HepG2 (cell line): ENCODE measurements around the gene HMGN4. TPM values are rescaled to one million over a fixed set of nuclear protein-coding genes. Genes with fewer than 3 reads are reported as not detected.

Source experiments
- KAT7 ChIP-seq: IDR thresholded peaks from 2 replicates; pipeline ENCODE4 v1.6.1; 2018; ENCODE audit warnings: borderline replicate concordance, missing compliant biosample characterization
- KLF6 ChIP-seq: IDR thresholded peaks from 2 replicates; pipeline ENCODE4 v1.8.0; 2016; ENCODE audit warnings: missing biosample characterization, missing genetic modification reagents
- MZF1 ChIP-seq: sonication (generic); formaldehyde crosslinking; IDR thresholded peaks from 2 replicates; pipeline ENCODE4 v1.8.1; 2023; ENCODE audit warnings: mild to moderate bottlenecking, missing genetic modification reagents, borderline replicate concordance
- ZNF230 ChIP-seq: sonication (generic); formaldehyde crosslinking; IDR thresholded peaks from 2 replicates; pipeline ENCODE4 v1.4.0; 2020; ENCODE audit warnings: mild to moderate bottlenecking, missing genetic modification reagents
- ZNF282 ChIP-seq: fragments of 450-650 bp; IDR thresholded peaks from 2 replicates; pipeline ENCODE4 v1.6.1; 2018; ENCODE audit not compliant: partially characterized antibody
- ZNF317 ChIP-seq: sonication (generic); formaldehyde crosslinking; IDR thresholded peaks from 2 replicates; pipeline ENCODE4 v1.5.0; 2020; ENCODE audit warnings: mild to moderate bottlenecking, missing genetic modification reagents
- ZNF451 ChIP-seq: sonication (generic); formaldehyde crosslinking; IDR thresholded peaks from 2 replicates; pipeline ENCODE4 v1.5.0; 2020; ENCODE audit warnings: mild to moderate bottlenecking, missing genetic modification reagents
- ZNF460 ChIP-seq: sonication (generic); formaldehyde crosslinking; IDR thresholded peaks from 2 replicates; pipeline ENCODE4 v1.5.1; 2020; ENCODE audit warnings: missing genetic modification reagents, mild to moderate bottlenecking, borderline replicate concordance
- ZNF496 ChIP-seq: sonication (generic); formaldehyde crosslinking; IDR thresholded peaks from 2 replicates; pipeline ENCODE4 v1.8.1; 2023; ENCODE audit warnings: mild to moderate bottlenecking, moderate library complexity, missing genetic modification reagents; ENCODE audit not compliant: insufficient replicate concordance
- ZNF552 ChIP-seq: sonication (generic); formaldehyde crosslinking; IDR thresholded peaks from 2 replicates; pipeline ENCODE4 v1.9.0; 2022; ENCODE audit warnings: missing genetic modification reagents, mild to moderate bottlenecking, borderline replicate concordance
- ZNF761 ChIP-seq: sonication (generic); formaldehyde crosslinking; conservative IDR thresholded peaks from 2 replicates; pipeline ENCODE4 v1.4.0; 2020; ENCODE audit warnings: mild to moderate bottlenecking, missing genetic modification reagents
- ZNF766 ChIP-seq: sonication (generic); formaldehyde crosslinking; IDR thresholded peaks from 2 replicates; pipeline ENCODE4 v1.5.0; 2020; ENCODE audit warnings: missing genetic modification reagents, borderline replicate concordance
- polyA plus RNA-seq, 8 experiments: library from polyadenylated mRNA; depleted of rRNA in 3 of 8; stranded (reverse) in 7 of 8; unstranded in 1 of 8; fragments of >200 nt; fragmentation: Illumina TruSeq in 4 of 8; extraction: Trizol in 4 of 8; gene quantifications; 2 replicates each; pipeline versions ENCODE4 v1.2.1 to v1.2.3, GENCODE V29; 2011 to 2016; ENCODE audit warnings: low read depth in 4 of 8, missing spikeins in 1 of 8, mixed read lengths in 1 of 8; ENCODE audit not compliant: insufficient read depth in 1 of 8
- total RNA-seq, 5 experiments: library from RNA; depleted of rRNA; stranded (reverse); fragments of >200 nt; fragmentation: Illumina TruSeq; extraction: Trizol; gene quantifications; 2 replicates each; pipeline ENCODE4 v1.2.3, GENCODE V29; 2016; ENCODE audit warnings: low read depth in 1 of 5
- TF ChIP-seq, protein P1 (sequence below): sonication (generic); formaldehyde crosslinking; IDR thresholded peaks from 2 replicates; pipeline ENCODE4 v1.4.0; 2020; ENCODE audit warnings: mild to moderate bottlenecking, missing genetic modification reagents
- TF ChIP-seq, protein P2 (sequence below): sonication (generic); formaldehyde crosslinking; IDR thresholded peaks from 2 replicates; pipeline ENCODE4 v1.8.1; 2022; ENCODE audit warnings: low read depth, mild to moderate bottlenecking, missing genetic modification reagents
- TF ChIP-seq, protein P3 (sequence below): sonication (generic); formaldehyde crosslinking; IDR thresholded peaks from 2 replicates; pipeline ENCODE4 v1.4.0; 2020; ENCODE audit warnings: missing genetic modification reagents
- TF ChIP-seq, protein P4 (sequence below), 2 experiments: IDR thresholded peaks; 2 replicates each; pipeline ENCODE4 v1.6.1; 2011 to 2012; ENCODE audit warnings: low read length in 2 of 2, borderline replicate concordance in 1 of 2, low read depth in 1 of 2, mild to moderate bottlenecking in 1 of 2, moderate library complexity in 1 of 2
- TF ChIP-seq, protein P5 (sequence below): sonication (generic); formaldehyde crosslinking; IDR thresholded peaks from 2 replicates; pipeline ENCODE4 v1.4.0; 2020; ENCODE audit warnings: mild to moderate bottlenecking, missing genetic modification reagents
- TF ChIP-seq, protein P6 (sequence below): IDR thresholded peaks from 2 replicates; pipeline ENCODE4 v1.6.1; 2016; ENCODE audit warnings: missing biosample characterization, missing genetic modification reagents, low read depth

Gene HMGN4
- total and polyA plus RNA-seq, 2 of the 13 experiments (the other 11 are each of a cell fraction or from before 2014, with no cell fraction given) = 39.9 to 52.1 TPM

DNA sequence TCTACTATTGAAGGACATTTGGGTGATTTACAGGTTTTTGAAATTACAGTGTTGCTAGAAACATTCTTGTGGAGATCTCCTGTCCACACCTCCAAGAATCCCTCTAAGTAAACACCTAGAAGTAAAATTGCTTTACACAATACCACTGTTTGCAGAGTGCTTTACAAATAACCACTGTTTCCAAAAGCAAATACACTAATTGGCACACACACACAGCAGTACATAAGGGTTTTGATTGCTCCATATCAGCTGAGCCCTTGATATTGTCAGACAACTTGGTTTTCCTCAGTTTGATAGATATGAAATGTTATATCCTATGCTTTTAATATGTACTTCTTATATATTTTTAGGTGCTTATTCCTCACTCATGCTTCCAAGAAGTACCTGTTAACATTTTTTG, 6.3 kb downstream of the HMGN4 start (continued):
- TF ChIP-seq, protein P1, sequence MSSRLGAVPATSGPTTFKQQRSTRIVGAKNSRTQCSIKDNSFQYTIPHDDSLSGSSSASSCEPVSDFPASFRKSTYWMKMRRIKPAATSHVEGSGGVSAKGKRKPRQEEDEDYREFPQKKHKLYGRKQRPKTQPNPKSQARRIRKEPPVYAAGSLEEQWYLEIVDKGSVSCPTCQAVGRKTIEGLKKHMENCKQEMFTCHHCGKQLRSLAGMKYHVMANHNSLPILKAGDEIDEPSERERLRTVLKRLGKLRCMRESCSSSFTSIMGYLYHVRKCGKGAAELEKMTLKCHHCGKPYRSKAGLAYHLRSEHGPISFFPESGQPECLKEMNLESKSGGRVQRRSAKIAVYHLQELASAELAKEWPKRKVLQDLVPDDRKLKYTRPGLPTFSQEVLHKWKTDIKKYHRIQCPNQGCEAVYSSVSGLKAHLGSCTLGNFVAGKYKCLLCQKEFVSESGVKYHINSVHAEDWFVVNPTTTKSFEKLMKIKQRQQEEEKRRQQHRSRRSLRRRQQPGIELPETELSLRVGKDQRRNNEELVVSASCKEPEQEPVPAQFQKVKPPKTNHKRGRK (CRISPR knock-in tag) = no peak
- TF ChIP-seq KLF6 (CRISPR knock-in tag) (no peak), ZNF282 (no peak), ZNF451 (no peak), ZNF460 (CRISPR knock-in tag) (no peak), ZNF230 (CRISPR knock-in tag) (no peak), ZNF761 (no peak), KAT7 (no peak), ZNF317 (CRISPR knock-in tag) (no peak), MZF1 (no peak), ZNF552 (CRISPR knock-in tag) (no peak), ZNF496 (CRISPR knock-in tag) (no peak), ZNF766 (CRISPR knock-in tag) (no peak)
- TF ChIP-seq, protein P2, sequence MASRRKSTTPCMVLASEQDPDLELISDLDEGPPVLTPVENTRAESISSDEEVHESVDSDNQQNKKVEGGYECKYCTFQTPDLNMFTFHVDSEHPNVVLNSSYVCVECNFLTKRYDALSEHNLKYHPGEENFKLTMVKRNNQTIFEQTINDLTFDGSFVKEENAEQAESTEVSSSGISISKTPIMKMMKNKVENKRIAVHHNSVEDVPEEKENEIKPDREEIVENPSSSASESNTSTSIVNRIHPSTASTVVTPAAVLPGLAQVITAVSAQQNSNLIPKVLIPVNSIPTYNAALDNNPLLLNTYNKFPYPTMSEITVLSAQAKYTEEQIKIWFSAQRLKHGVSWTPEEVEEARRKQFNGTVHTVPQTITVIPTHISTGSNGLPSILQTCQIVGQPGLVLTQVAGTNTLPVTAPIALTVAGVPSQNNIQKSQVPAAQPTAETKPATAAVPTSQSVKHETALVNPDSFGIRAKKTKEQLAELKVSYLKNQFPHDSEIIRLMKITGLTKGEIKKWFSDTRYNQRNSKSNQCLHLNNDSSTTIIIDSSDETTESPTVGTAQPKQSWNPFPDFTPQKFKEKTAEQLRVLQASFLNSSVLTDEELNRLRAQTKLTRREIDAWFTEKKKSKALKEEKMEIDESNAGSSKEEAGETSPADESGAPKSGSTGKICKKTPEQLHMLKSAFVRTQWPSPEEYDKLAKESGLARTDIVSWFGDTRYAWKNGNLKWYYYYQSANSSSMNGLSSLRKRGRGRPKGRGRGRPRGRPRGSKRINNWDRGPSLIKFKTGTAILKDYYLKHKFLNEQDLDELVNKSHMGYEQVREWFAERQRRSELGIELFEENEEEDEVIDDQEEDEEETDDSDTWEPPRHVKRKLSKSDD (CRISPR knock-in tag) = no peak
- TF ChIP-seq, protein P3, sequence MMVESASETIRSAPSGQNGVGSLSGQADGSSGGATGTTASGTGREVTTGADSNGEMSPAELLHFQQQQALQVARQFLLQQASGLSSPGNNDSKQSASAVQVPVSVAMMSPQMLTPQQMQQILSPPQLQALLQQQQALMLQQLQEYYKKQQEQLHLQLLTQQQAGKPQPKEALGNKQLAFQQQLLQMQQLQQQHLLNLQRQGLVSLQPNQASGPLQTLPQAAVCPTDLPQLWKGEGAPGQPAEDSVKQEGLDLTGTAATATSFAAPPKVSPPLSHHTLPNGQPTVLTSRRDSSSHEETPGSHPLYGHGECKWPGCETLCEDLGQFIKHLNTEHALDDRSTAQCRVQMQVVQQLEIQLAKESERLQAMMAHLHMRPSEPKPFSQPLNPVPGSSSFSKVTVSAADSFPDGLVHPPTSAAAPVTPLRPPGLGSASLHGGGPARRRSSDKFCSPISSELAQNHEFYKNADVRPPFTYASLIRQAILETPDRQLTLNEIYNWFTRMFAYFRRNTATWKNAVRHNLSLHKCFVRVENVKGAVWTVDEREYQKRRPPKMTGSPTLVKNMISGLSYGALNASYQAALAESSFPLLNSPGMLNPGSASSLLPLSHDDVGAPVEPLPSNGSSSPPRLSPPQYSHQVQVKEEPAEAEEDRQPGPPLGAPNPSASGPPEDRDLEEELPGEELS (CRISPR knock-in tag) = peak; percentile 59
- TF ChIP-seq, protein P4, sequence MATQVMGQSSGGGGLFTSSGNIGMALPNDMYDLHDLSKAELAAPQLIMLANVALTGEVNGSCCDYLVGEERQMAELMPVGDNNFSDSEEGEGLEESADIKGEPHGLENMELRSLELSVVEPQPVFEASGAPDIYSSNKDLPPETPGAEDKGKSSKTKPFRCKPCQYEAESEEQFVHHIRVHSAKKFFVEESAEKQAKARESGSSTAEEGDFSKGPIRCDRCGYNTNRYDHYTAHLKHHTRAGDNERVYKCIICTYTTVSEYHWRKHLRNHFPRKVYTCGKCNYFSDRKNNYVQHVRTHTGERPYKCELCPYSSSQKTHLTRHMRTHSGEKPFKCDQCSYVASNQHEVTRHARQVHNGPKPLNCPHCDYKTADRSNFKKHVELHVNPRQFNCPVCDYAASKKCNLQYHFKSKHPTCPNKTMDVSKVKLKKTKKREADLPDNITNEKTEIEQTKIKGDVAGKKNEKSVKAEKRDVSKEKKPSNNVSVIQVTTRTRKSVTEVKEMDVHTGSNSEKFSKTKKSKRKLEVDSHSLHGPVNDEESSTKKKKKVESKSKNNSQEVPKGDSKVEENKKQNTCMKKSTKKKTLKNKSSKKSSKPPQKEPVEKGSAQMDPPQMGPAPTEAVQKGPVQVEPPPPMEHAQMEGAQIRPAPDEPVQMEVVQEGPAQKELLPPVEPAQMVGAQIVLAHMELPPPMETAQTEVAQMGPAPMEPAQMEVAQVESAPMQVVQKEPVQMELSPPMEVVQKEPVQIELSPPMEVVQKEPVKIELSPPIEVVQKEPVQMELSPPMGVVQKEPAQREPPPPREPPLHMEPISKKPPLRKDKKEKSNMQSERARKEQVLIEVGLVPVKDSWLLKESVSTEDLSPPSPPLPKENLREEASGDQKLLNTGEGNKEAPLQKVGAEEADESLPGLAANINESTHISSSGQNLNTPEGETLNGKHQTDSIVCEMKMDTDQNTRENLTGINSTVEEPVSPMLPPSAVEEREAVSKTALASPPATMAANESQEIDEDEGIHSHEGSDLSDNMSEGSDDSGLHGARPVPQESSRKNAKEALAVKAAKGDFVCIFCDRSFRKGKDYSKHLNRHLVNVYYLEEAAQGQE (IDR thresholded peaks at IDR 0.05; ENCODE audit: borderline replicate concordance in 1 of 2, low read depth in 1 of 2, low read length in 2 of 2) = no peak
- TF ChIP-seq, protein P5, sequence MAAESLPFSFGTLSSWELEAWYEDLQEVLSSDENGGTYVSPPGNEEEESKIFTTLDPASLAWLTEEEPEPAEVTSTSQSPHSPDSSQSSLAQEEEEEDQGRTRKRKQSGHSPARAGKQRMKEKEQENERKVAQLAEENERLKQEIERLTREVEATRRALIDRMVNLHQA (CRISPR knock-in tag) = no peak
- TF ChIP-seq, protein P6, sequence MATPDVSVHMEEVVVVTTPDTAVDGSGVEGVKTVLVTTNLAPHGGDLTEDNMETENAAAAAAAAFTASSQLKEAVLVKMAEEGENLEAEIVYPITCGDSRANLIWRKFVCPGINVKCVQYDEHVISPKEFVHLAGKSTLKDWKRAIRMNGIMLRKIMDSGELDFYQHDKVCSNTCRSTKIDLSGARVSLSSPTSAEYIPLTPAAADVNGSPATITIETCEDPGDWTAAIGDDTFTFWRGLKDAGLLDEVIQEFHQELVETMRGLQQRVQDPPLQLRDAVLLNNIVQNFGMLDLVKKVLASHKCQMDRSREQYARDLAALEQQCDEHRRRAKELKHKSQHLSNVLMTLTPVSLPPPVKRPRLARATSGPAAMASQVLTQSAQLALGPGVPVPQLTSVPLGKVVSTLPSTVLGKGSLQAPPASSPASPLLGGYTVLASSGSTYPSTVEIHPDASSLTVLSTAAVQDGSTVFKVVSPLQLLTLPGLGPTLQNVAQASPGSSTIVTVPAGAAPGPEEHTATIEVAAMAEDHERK (CRISPR knock-in tag) = 0 out of 2 replicates have a peak, but pooled peaks have one; percentile 43
